ENCODE data around the gene ADIPOR2.

The ADIPOR2 gene

GRCh38 chr12:1777798-1778197 is 86.9 kb downstream of the ADIPOR2 start:
- no peak for DNase-seq

- DNase-seq = no peak
Observed at GRCh38 chr12:1778911-1779310, 88.0 kb downstream of the ADIPOR2 start.

- DNase-seq = no peak
Observed at GRCh38 chr12:1779783-1780182, 88.9 kb downstream of the ADIPOR2 start.

GRCh38 chr12:1781772-1782171 is 90.9 kb downstream of the ADIPOR2 start:
- no peak for DNase-seq

GRCh38 chr12:1782215-1782614 is 91.3 kb downstream of the ADIPOR2 start:
- no peak for DNase-seq

- DNase-seq = no peak
Observed at GRCh38 chr12:1787714-1788113, 96.8 kb downstream of the ADIPOR2 start.

- DNase-seq = no peak
Observed at GRCh38 chr12:1790444-1790843, 99.6 kb downstream of the ADIPOR2 start.

- DNase-seq = peak; percentile 55
Observed at GRCh38 chr12:1791104-1791841, 100.4 kb downstream of the ADIPOR2 start.

- no peak for DNase-seq
Observed at GRCh38 chr12:1792406-1792805, 101.5 kb downstream of the ADIPOR2 start.

- no peak for DNase-seq
Observed at GRCh38 chr12:1793426-1794210, 102.7 kb downstream of the ADIPOR2 start.

GRCh38 chr12:1794440-1795090 is 103.7 kb downstream of the ADIPOR2 start:
- DNase-seq = no peak

GRCh38 chr12:1795221-1795784 is 104.4 kb downstream of the ADIPOR2 start:
- no peak for DNase-seq

GRCh38 chr12:1795785-1796514 is 105.1 kb downstream of the ADIPOR2 start:
- DNase-seq = peak; percentile 89

GRCh38 chr12:1796515-1797010 is 105.7 kb downstream of the ADIPOR2 start:
- DNase-seq = no peak

GRCh38 chr12:1797011-1797901 is 106.4 kb downstream of the ADIPOR2 start:
- DNase-seq = peak; percentile 28

GRCh38 chr12:1797991-1798640 is 107.2 kb downstream of the ADIPOR2 start:
- no peak for DNase-seq

GRCh38 chr12:1798641-1799020 is 107.8 kb downstream of the ADIPOR2 start:
- no peak for DNase-seq

GRCh38 chr12:1799051-1799881 is 108.4 kb downstream of the ADIPOR2 start:
- DNase-seq = no peak

GRCh38 chr12:1799882-1800400 is 109.1 kb downstream of the ADIPOR2 start:
- DNase-seq = no peak
